Measurements from ENCODE around the gene DHDDS.

DHDDS gene

DNA sequence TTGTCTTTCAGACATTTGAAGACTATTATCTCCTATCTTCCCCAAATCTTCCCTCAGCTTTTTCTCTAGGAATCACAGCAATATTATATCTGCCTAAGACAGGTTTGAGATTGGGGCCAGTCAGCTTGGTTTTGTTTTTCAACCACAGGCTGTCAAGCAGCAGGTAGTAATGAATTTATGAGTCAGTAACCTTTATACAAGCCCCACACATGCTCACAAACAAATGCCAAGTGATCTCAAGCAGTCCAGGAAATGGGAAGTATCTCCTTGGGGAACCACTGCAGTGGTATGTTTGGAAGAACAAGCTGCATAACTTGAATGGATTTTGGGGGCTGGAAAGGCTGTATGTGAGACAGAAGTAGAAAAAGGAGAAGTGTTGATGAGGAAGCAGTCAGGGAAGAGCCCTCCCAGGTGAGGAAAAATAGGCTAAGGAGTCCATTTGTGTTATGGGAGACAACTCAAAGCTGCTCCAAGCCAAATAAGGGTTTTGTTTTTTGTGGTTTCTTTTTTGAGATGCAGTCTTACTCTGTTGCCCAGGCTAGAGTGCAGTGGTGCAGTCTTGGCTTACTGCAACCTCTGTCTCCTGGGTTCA lies 2.1 kb downstream of the DHDDS start:
- Histone ChIP-seq H3K9me3 (ENCODE audit: low read depth, low read length) (no peaks in the 10 kb centered on the region), H3K36me3 (ENCODE audit: insufficient read depth, low read length) (peaks cover 21% of the 10 kb centered on the region; the same call in 1 of the 2 replicates), H3K4me3 (no peak overlapping the region), H3K27ac (no peak overlapping the region), H3K9ac (ENCODE audit: insufficient read length) (no peak overlapping the region)
- DNase-seq (ENCODE audit: low read depth, low spot score), result no peak
- TF ChIP-seq EZH2 (IDR thresholded peaks at IDR 0.05) (no peak), FOXP2 (optimal IDR thresholded peaks at IDR 0.05; ENCODE audit: control extremely low read depth, extremely low read length, insufficient read depth) (no peak), POLR2AphosphoS5 (IDR thresholded peaks at IDR 0.05; ENCODE audit: borderline replicate concordance, low read depth, low read length) (no peak)

DNA sequence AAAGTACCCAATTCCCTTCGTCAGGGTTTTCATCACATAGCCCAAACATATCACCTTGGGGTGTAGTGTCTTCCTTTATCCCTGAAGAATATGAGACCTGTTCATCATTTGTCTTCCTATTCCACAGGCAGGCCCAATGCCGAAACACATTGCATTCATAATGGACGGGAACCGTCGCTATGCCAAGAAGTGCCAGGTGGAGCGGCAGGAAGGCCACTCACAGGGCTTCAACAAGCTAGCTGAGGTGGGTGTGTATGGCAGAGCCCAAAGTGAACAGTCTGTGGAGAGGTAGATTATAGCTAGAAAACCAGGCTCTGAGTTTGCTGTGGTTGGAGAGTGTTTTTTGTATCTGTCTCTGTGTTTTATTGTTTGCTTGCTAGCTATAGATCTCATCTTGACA lies 5.9 kb downstream of the DHDDS start:
- Histone ChIP-seq H3K36me3 (ENCODE audit: insufficient read depth, low read length) (peaks cover 44% of the 10 kb centered on the region), H3K9me3 (ENCODE audit: low read depth, low read length) (no peaks in the 10 kb centered on the region), H3K27ac (no peak overlapping the region), H3K4me3 (no peak overlapping the region), H3K9ac (ENCODE audit: insufficient read length) (no peak overlapping the region)
- no peak for TF ChIP-seq EZH2 (IDR thresholded peaks at IDR 0.05)
- TF ChIP-seq POLR2AphosphoS5 (IDR thresholded peaks at IDR 0.05; ENCODE audit: borderline replicate concordance, low read depth, low read length), result no peak
- no peak for TF ChIP-seq FOXP2 (optimal IDR thresholded peaks at IDR 0.05; ENCODE audit: control extremely low read depth, extremely low read length, insufficient read depth)
- no peak for DNase-seq (ENCODE audit: low read depth, low spot score)

- Histone ChIP-seq H3K27ac (no peak overlapping the region), H3K9me3 (ENCODE audit: low read depth, low read length) (no peaks in the 10 kb centered on the region), H3K4me3 (no peak overlapping the region), H3K9ac (ENCODE audit: insufficient read length) (no peak overlapping the region), H3K36me3 (ENCODE audit: insufficient read depth, low read length) (peaks cover 55% of the 10 kb centered on the region)
- DNase-seq (ENCODE audit: low read depth, low spot score), result no peak
- no peak for TF ChIP-seq POLR2AphosphoS5 (IDR thresholded peaks at IDR 0.05; ENCODE audit: borderline replicate concordance, low read depth, low read length)
Measured at GRCh38 chr1:26440259-26440658, 8.1 kb downstream of the DHDDS start.

- peaks cover 6% of the 10 kb centered on the region; the same call in 1 of the 2 replicates for H3K36me3 ChIP-seq (ENCODE audit: insufficient read depth, low read length)
- no peaks in the 10 kb centered on the region for H3K9me3 ChIP-seq (ENCODE audit: low read depth, low read length)
- no peak overlapping the region for H3K4me3 ChIP-seq
- DNase-seq (ENCODE audit: low read depth, low spot score), result no peak
- TF ChIP-seq EZH2 (IDR thresholded peaks at IDR 0.05), result no peak
- H3K9ac ChIP-seq (ENCODE audit: insufficient read length), result no peak overlapping the region
- no peak overlapping the region for H3K27ac ChIP-seq
Measured at GRCh38 chr1:26449868-26450267, 17.7 kb downstream of the DHDDS start.

DNA sequence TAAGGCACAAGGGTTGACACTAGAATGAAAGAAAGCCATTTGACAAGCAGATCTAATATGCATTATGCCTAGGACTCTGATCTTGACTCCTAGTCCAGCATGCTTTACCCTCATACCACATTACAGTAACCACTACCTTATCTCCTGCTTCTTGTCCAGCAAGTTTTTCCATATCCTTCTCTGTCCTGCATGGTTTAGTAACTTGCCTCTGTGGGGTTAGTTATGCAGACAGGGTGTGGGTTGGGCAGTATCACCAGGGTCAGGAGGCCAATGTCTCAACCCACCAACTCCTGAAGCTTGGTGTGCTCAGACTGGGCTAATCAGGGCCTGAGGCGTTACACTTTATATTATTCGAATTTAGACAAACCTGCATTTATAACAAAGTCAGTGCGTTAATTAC lies 18.8 kb downstream of the DHDDS start:
- H3K27ac ChIP-seq, result no peak overlapping the region
- H3K36me3 ChIP-seq (ENCODE audit: insufficient read depth, low read length), result peaks cover 3% of the 10 kb centered on the region; the same call in 1 of the 2 replicates
- H3K9ac ChIP-seq (ENCODE audit: insufficient read length), result no peak overlapping the region
- DNase-seq (ENCODE audit: low read depth, low spot score), result no peak
- no peak for TF ChIP-seq POLR2AphosphoS5 (IDR thresholded peaks at IDR 0.05; ENCODE audit: borderline replicate concordance, low read depth, low read length)
- no peak for TF ChIP-seq FOXP2 (optimal IDR thresholded peaks at IDR 0.05; ENCODE audit: control extremely low read depth, extremely low read length, insufficient read depth)
- no peak for TF ChIP-seq EZH2 (IDR thresholded peaks at IDR 0.05)
- H3K4me3 ChIP-seq, result no peak overlapping the region
- H3K9me3 ChIP-seq (ENCODE audit: low read depth, low read length), result no peaks in the 10 kb centered on the region

- no peak overlapping the region for H3K27ac ChIP-seq
- H3K4me3 ChIP-seq, result no peak overlapping the region
- H3K9ac ChIP-seq (ENCODE audit: insufficient read length), result no peak overlapping the region
- DNase-seq (ENCODE audit: low read depth, low spot score), result no peak
- peaks cover 3% of the 10 kb centered on the region; the same call in 1 of the 2 replicates for H3K36me3 ChIP-seq (ENCODE audit: insufficient read depth, low read length)
- H3K9me3 ChIP-seq (ENCODE audit: low read depth, low read length), result no peaks in the 10 kb centered on the region
- TF ChIP-seq POLR2AphosphoS5 (IDR thresholded peaks at IDR 0.05; ENCODE audit: borderline replicate concordance, low read depth, low read length), result no peak
- TF ChIP-seq FOXP2 (optimal IDR thresholded peaks at IDR 0.05; ENCODE audit: control extremely low read depth, extremely low read length, insufficient read depth), result no peak
- no peak for TF ChIP-seq EZH2 (IDR thresholded peaks at IDR 0.05)
Measured at GRCh38 chr1:26452459-26453183, 20.5 kb downstream of the DHDDS start.

GRCh38 chr1:26459148-26459547 lies 27.0 kb downstream of the DHDDS start:
- no peak overlapping the region for H3K9ac ChIP-seq (ENCODE audit: insufficient read length)
- TF ChIP-seq EZH2 (IDR thresholded peaks at IDR 0.05) (no peak), POLR2AphosphoS5 (IDR thresholded peaks at IDR 0.05; ENCODE audit: borderline replicate concordance, low read depth, low read length) (no peak), FOXP2 (optimal IDR thresholded peaks at IDR 0.05; ENCODE audit: control extremely low read depth, extremely low read length, insufficient read depth) (no peak)
- H3K27ac ChIP-seq, result no peak overlapping the region
- DNase-seq (ENCODE audit: low read depth, low spot score), result no peak
- H3K4me3 ChIP-seq, result no peak overlapping the region
- peaks cover 26% of the 10 kb centered on the region for H3K36me3 ChIP-seq (ENCODE audit: insufficient read depth, low read length)
- H3K9me3 ChIP-seq (ENCODE audit: low read depth, low read length), result no peaks in the 10 kb centered on the region

GRCh38 chr1:26459573-26460031 lies 27.5 kb downstream of the DHDDS start:
- H3K36me3 ChIP-seq (ENCODE audit: insufficient read depth, low read length), result peaks cover 26% of the 10 kb centered on the region

More at GRCh38 chr1:26459573-26460031, 27.5 kb downstream of the DHDDS start:
- H3K4me3 ChIP-seq, result no peak overlapping the region
- TF ChIP-seq EZH2 (IDR thresholded peaks at IDR 0.05) (no peak), POLR2AphosphoS5 (IDR thresholded peaks at IDR 0.05; ENCODE audit: borderline replicate concordance, low read depth, low read length) (no peak), FOXP2 (optimal IDR thresholded peaks at IDR 0.05; ENCODE audit: control extremely low read depth, extremely low read length, insufficient read depth) (no peak)
- H3K9me3 ChIP-seq (ENCODE audit: low read depth, low read length), result no peaks in the 10 kb centered on the region
- no peak overlapping the region for H3K9ac ChIP-seq (ENCODE audit: insufficient read length)
- no peak for DNase-seq (ENCODE audit: low read depth, low spot score)
- no peak overlapping the region for H3K27ac ChIP-seq
